HEK293 (cell line): Measurements from ENCODE around the gene ARHGAP28.

ENCODE experiments used
- CTCF ChIA-PET: fragments of 350-600 bp; formaldehyde crosslinking; extraction: SDS; loops from one replicate; lab custom pipeline; 2021; ENCODE audit warnings: antibody characterized with exemption; lab: Yijun Ruan, JAX
- POLR2A ChIA-PET: fragments of 300-600 bp; formaldehyde crosslinking; extraction: SDS; loops from one replicate; lab custom pipeline; 2020; ENCODE audit warnings: antibody characterized with exemption, inconsistent platforms; lab: Yijun Ruan, JAX
- H3K27ac ChIP-seq: fragments of 200-500 bp; sonication (Bioruptor generic); 2 replicates; pipeline ENCODE4 v1.5.1; 2014; ENCODE audit warnings: low read depth, low read length, control low read depth, inconsistent platforms; ENCODE audit errors: extremely low read depth
- H3K36me3 ChIP-seq, 2 experiments: fragments of 200-500 bp in 1 of 2; sonication (Bioruptor generic) in 1 of 2; 1 replicate in 1 of 2; 2 replicates in 1 of 2; pipeline ENCODE4 v1.5.1; 2014 to 2017; ENCODE audit warnings: inconsistent platforms in 2 of 2, low read length in 2 of 2; ENCODE audit not compliant: control insufficient read depth in 2 of 2, insufficient read depth in 1 of 2
- H3K4me1 ChIP-seq: fragments of 200-500 bp; sonication (Bioruptor generic); 2 replicates; pipeline ENCODE4 v1.5.1; 2014; ENCODE audit warnings: mild to moderate bottlenecking, low read length, inconsistent platforms; ENCODE audit not compliant: control insufficient read depth, insufficient read depth
- H3K4me3 ChIP-seq: 2 replicates; pipeline ENCODE4 v1.5.1; 2011; ENCODE audit warnings: low read depth, mild to moderate bottlenecking, control low read depth, low read length, moderate library complexity
- H3K9me3 ChIP-seq: fragments of 200-500 bp; sonication (Bioruptor generic); 2 replicates; pipeline ENCODE4 v1.5.1; 2014; ENCODE audit warnings: low read depth, low read length, inconsistent platforms; ENCODE audit not compliant: control insufficient read depth, insufficient read depth
- FEZF1 ChIP-seq: fragments of 450-650 bp; formaldehyde crosslinking; IDR thresholded peaks from 2 replicates; pipeline ENCODE4 v1.5.1; 2016; ENCODE audit warnings: missing biosample characterization, missing genetic modification characterization
- GFI1B ChIP-seq: fragments of 450-650 bp; formaldehyde crosslinking; IDR thresholded peaks from 2 replicates; pipeline ENCODE4 v1.5.1; 2016; ENCODE audit warnings: missing biosample characterization, missing genetic modification characterization
- IKZF3 ChIP-seq: fragments of 450-650 bp; IDR thresholded peaks from 2 replicates; pipeline ENCODE4 v1.5.0; 2018; ENCODE audit warnings: missing biosample characterization, mild to moderate bottlenecking, missing genetic modification characterization, moderate library complexity
- MEIS1 ChIP-seq: sonication (generic); formaldehyde crosslinking; IDR thresholded peaks from 2 replicates; pipeline ENCODE4 v1.8.1; 2022; ENCODE audit warnings: missing genetic modification reagents, mild to moderate bottlenecking, borderline replicate concordance
- PBX3 ChIP-seq: sonication (generic); formaldehyde crosslinking; IDR thresholded peaks from 2 replicates; pipeline ENCODE4 v1.8.1; 2022; ENCODE audit warnings: mild to moderate bottlenecking, moderate library complexity, missing genetic modification reagents
- PRDM6 ChIP-seq: fragments of 450-650 bp; formaldehyde crosslinking; IDR thresholded peaks from 2 replicates; pipeline ENCODE4 v1.5.1; 2017; ENCODE audit warnings: missing biosample characterization, missing genetic modification characterization
- REST ChIP-seq: fragments of 450-650 bp; formaldehyde crosslinking; IDR thresholded peaks from 2 replicates; pipeline ENCODE4 v1.5.1; 2016; ENCODE audit warnings: missing biosample characterization, missing genetic modification characterization
- SP7 ChIP-seq: fragments of 450-650 bp; formaldehyde crosslinking; IDR thresholded peaks from 2 replicates; pipeline ENCODE4 v1.5.1; 2016; ENCODE audit warnings: missing biosample characterization, missing genetic modification characterization
- ZBTB48 ChIP-seq: fragments of 450-650 bp; formaldehyde crosslinking; IDR thresholded peaks from 2 replicates; pipeline ENCODE4 v1.5.1; 2016; ENCODE audit warnings: missing biosample characterization, missing genetic modification characterization
- ZNF140 ChIP-seq: fragments of 450-650 bp; formaldehyde crosslinking; IDR thresholded peaks from 2 replicates; pipeline ENCODE4 v1.5.1; 2016; ENCODE audit warnings: missing biosample characterization, missing genetic modification characterization
- ZNF18 ChIP-seq: fragments of 450-650 bp; formaldehyde crosslinking; IDR thresholded peaks from 2 replicates; pipeline ENCODE4 v1.5.1; 2016; ENCODE audit warnings: missing biosample characterization, missing genetic modification characterization
- ZNF223 ChIP-seq: fragments of 450-650 bp; formaldehyde crosslinking; IDR thresholded peaks from 2 replicates; pipeline ENCODE4 v1.5.1; 2016; ENCODE audit warnings: missing biosample characterization, missing genetic modification characterization
- ZNF362 ChIP-seq: fragments of 450-650 bp; formaldehyde crosslinking; IDR thresholded peaks from 2 replicates; pipeline ENCODE4 v1.5.1; 2016; ENCODE audit warnings: missing biosample characterization, missing genetic modification characterization
- ZNF549 ChIP-seq: fragments of 450-650 bp; IDR thresholded peaks from 2 replicates; pipeline ENCODE4 v1.5.1; 2018; ENCODE audit warnings: missing biosample characterization, missing genetic modification characterization, mild to moderate bottlenecking, inconsistent platforms, moderate library complexity
- ZNF596 ChIP-seq: fragments of 450-650 bp; IDR thresholded peaks from 2 replicates; pipeline ENCODE4 v1.5.0; 2018; ENCODE audit warnings: missing biosample characterization, mild to moderate bottlenecking, missing genetic modification characterization, moderate library complexity
- ZNF600 ChIP-seq: fragments of 450-650 bp; formaldehyde crosslinking; IDR thresholded peaks from 2 replicates; pipeline ENCODE4 v1.5.1; 2016; ENCODE audit warnings: missing biosample characterization, missing genetic modification characterization
- ZNF629 ChIP-seq: fragments of 450-650 bp; formaldehyde crosslinking; IDR thresholded peaks from 2 replicates; pipeline ENCODE4 v1.5.1; 2017; ENCODE audit warnings: missing biosample characterization, missing genetic modification characterization
- ZNF670 ChIP-seq: fragments of 450-650 bp; formaldehyde crosslinking; IDR thresholded peaks from 2 replicates; pipeline ENCODE4 v1.5.1; 2016; ENCODE audit warnings: missing biosample characterization, missing genetic modification characterization, low read depth
- ZNF677 ChIP-seq: fragments of 450-650 bp; IDR thresholded peaks from 2 replicates; pipeline ENCODE4 v1.5.0; 2018; ENCODE audit warnings: missing biosample characterization, mild to moderate bottlenecking, missing genetic modification characterization, moderate library complexity
- ZNF843 ChIP-seq: fragments of 450-650 bp; formaldehyde crosslinking; IDR thresholded peaks from 2 replicates; pipeline ENCODE4 v1.5.1; 2016; ENCODE audit warnings: missing biosample characterization, missing genetic modification characterization
- TF ChIP-seq, protein P1 (sequence below): fragments of 450-650 bp; formaldehyde crosslinking; IDR thresholded peaks from 2 replicates; pipeline ENCODE4 v1.5.1; 2016; ENCODE audit warnings: missing biosample characterization, missing genetic modification characterization, borderline replicate concordance
- TF ChIP-seq, protein P2 (sequence below): fragments of 450-650 bp; formaldehyde crosslinking; IDR thresholded peaks from 2 replicates; pipeline ENCODE4 v1.5.1; 2017; ENCODE audit warnings: missing biosample characterization, missing genetic modification characterization

The ARHGAP28 gene

GRCh38 chr18:6734726-6735430, 5.4 kb downstream of the ARHGAP28 start (continued):
- no peak for TF ChIP-seq ZNF362 (tag by site-specific recombination)
- no peak for TF ChIP-seq ZNF677 (tag by site-specific recombination)
- TF ChIP-seq GFI1B (tag by site-specific recombination): 0 out of 2 replicates have a peak, but pooled peaks have one; percentile 37
- TF ChIP-seq ZNF670 (tag by site-specific recombination): no peak
- no peak for TF ChIP-seq ZNF140 (tag by site-specific recombination)
- TF ChIP-seq, all 188 proteins: peak for 4

DNA sequence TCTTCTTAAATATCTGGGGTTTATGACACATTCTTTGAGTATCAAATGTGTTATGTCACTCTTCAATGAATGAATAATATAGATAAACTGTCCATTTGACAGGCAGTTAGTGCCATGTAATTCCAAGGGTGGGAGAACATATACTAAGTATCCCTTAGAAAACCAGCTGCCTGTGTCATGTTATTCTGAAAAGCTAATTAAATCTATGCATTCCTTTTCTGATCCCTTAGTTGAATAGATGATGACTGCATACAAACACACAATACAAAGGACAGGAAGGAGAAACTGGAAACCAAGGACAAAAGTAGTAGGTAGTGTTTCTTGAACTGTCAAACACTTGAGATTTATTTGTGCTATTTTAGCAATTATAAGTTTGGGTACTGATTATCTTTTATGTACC, 8.3 kb downstream of the ARHGAP28 start:
- Histone ChIP-seq H3K4me1 (peaks cover 58% of the 10 kb centered on the region), H3K36me3 (no peaks in the 10 kb centered on the region), H3K27ac (no peak overlapping the region), H3K4me3 (no peak overlapping the region), H3K9me3 (no peaks in the 10 kb centered on the region)
- ChIA-PET POLR2A (no interaction called here), CTCF (interaction anchor here (0.8 to 1.2 kb wide), 2 partner anchors 148 to 278 kb away, joined by 4 to 5 read pairs; no protein-coding TSS in a partner anchor)
- TF ChIP-seq ZNF596 (tag by site-specific recombination) (no peak), SP7 (tag by site-specific recombination) (peak; percentile 88), ZNF18 (tag by site-specific recombination) (no peak), ZNF629 (tag by site-specific recombination) (peak; percentile 58; the same call in 1 of the 2 replicates), ZNF223 (tag by site-specific recombination) (no peak), REST (no peak), FEZF1 (peak; percentile 64), ZNF843 (tag by site-specific recombination) (0 out of 2 replicates have a peak, but pooled peaks have one; percentile 43), PBX3 (CRISPR knock-in tag) (no peak), PRDM6 (tag by site-specific recombination) (peak; percentile 79), GFI1B (tag by site-specific recombination) (0 out of 2 replicates have a peak, but pooled peaks have one; percentile 51), ZBTB48 (tag by site-specific recombination) (peak; percentile 69), MEIS1 (no peak), ZNF600 (tag by site-specific recombination) (no peak), IKZF3 (0 out of 2 replicates have a peak, but pooled peaks have one; percentile 47), ZNF549 (tag by site-specific recombination) (no peak)
- TF ChIP-seq, protein P1, sequence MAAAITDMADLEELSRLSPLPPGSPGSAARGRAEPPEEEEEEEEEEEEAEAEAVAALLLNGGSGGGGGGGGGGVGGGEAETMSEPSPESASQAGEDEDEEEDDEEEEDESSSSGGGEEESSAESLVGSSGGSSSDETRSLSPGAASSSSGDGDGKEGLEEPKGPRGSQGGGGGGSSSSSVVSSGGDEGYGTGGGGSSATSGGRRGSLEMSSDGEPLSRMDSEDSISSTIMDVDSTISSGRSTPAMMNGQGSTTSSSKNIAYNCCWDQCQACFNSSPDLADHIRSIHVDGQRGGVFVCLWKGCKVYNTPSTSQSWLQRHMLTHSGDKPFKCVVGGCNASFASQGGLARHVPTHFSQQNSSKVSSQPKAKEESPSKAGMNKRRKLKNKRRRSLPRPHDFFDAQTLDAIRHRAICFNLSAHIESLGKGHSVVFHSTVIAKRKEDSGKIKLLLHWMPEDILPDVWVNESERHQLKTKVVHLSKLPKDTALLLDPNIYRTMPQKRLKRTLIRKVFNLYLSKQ (tag by site-specific recombination): no peak
- TF ChIP-seq, protein P2, sequence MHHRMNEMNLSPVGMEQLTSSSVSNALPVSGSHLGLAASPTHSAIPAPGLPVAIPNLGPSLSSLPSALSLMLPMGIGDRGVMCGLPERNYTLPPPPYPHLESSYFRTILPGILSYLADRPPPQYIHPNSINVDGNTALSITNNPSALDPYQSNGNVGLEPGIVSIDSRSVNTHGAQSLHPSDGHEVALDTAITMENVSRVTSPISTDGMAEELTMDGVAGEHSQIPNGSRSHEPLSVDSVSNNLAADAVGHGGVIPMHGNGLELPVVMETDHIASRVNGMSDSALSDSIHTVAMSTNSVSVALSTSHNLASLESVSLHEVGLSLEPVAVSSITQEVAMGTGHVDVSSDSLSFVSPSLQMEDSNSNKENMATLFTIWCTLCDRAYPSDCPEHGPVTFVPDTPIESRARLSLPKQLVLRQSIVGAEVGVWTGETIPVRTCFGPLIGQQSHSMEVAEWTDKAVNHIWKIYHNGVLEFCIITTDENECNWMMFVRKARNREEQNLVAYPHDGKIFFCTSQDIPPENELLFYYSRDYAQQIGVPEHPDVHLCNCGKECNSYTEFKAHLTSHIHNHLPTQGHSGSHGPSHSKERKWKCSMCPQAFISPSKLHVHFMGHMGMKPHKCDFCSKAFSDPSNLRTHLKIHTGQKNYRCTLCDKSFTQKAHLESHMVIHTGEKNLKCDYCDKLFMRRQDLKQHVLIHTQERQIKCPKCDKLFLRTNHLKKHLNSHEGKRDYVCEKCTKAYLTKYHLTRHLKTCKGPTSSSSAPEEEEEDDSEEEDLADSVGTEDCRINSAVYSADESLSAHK (tag by site-specific recombination): peak; percentile 57; the same call in 1 of the 2 replicates
